Suprapubic skin (tissue), 4 donors: Measurements from ENCODE around the gene GNLY. TPM values are rescaled to one million over a fixed set of nuclear protein-coding genes. Genes with fewer than 3 reads are reported as not detected.

Experiments used
- DNase-seq, 2 donors: peaks; one replicate each; pipeline ENCODE4 v3.0.0-alpha.2; 2019; ENCODE audit warnings: low spot score in 2 of 2
- H3K27ac ChIP-seq: fragments of 200-600 bp; sonication (generic); one replicate; pipeline ENCODE4 v1.5.1; 2019
- H3K27me3 ChIP-seq: fragments of 200-600 bp; sonication (generic); one replicate; pipeline ENCODE4 v1.5.1; 2019
- H3K36me3 ChIP-seq: fragments of 200-600 bp; sonication (generic); one replicate; pipeline ENCODE4 v1.5.1; 2019
- H3K4me1 ChIP-seq: fragments of 200-600 bp; sonication (generic); one replicate; pipeline ENCODE4 v1.5.1; 2019
- H3K4me3 ChIP-seq: fragments of 200-600 bp; sonication (generic); one replicate; pipeline ENCODE4 v1.5.1; 2019; ENCODE audit warnings: mild to moderate bottlenecking
- H3K9me3 ChIP-seq: fragments of 200-600 bp; sonication (generic); one replicate; pipeline ENCODE4 v1.5.1; 2019
- EP300 ChIP-seq: sonication (generic); formaldehyde crosslinking; IDR thresholded peaks from one replicate; pipeline ENCODE4 v1.6.1; 2017; ENCODE audit warnings: antibody characterized with exemption
- POLR2A ChIP-seq, 2 donors: fragments of 450-650 bp; IDR thresholded peaks; one replicate each; pipeline ENCODE4 v1.6.1; 2017; ENCODE audit warnings: antibody characterized with exemption in 2 of 2, mild to moderate bottlenecking in 2 of 2, moderate library complexity in 2 of 2
- POLR2AphosphoS5 ChIP-seq, 3 donors: sonication (generic); formaldehyde crosslinking; IDR thresholded peaks; one replicate each; pipeline ENCODE4 v1.6.1; 2017; ENCODE audit warnings: antibody characterized with exemption in 3 of 3
- WGBS: methylation state at CpG from one replicate; pipeline ENCODE4 v1.1.5; 2018; 5-methylcytosine and 5-hydroxymethylcytosine counted together
- total RNA-seq, 4 donors: library from RNA; depleted of rRNA; stranded (reverse); fragments of >200 nt; gene quantifications; one replicate each; pipeline ENCODE4 v1.1.0, GENCODE V29; 2016
- TF ChIP-seq, protein P1 (sequence below), 2 donors: fragments of 200-600 bp in 1 of 2; fragments of 450-650 bp in 1 of 2; sonication (generic) in 1 of 2; IDR thresholded peaks; one replicate each; pipeline ENCODE4 v1.5.1; 2016 to 2019; ENCODE audit warnings: antibody characterized with exemption in 2 of 2, mild to moderate bottlenecking in 1 of 2, moderate library complexity in 1 of 2

The GNLY gene
- total RNA-seq, 4 donors from 2014 or later = 1.6 to 4.8 (median 1.9) TPM; not detected in 1

DNA sequence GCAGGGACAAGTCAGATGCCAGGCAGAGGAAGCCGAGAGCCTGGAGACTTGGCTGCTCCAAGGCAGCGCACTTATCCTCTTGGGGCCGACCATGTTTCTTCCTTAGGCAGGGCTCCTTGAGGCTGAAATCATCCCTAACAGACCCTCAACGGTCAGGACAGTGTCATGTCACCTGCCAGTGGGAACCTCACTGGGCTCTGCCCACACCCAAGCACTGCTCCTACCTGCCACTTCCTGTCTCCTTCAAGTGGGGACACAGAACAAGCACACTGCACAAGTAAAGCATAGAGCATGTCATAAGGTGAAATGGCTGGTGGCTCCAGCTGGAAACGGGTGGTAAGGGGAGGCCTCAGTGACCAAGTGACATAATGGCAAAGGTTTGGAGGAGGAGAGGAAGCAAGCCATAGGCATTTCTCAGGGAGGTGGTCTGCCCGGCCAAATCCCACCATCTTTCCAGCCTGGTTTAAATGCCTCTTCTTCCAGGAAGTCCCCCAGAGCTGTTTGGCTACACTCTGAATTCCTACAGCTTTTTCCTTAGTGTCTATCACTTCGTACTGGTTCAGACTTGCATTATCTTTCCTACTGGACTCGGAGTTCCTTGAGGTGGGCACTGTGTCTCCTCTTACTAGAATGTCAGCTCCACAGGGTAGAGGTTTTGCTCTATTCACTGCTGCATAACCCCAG, 52.3 kb downstream of the GNLY start:
- H3K4me3 ChIP-seq = no peak overlapping the region
- TF ChIP-seq, protein P1, sequence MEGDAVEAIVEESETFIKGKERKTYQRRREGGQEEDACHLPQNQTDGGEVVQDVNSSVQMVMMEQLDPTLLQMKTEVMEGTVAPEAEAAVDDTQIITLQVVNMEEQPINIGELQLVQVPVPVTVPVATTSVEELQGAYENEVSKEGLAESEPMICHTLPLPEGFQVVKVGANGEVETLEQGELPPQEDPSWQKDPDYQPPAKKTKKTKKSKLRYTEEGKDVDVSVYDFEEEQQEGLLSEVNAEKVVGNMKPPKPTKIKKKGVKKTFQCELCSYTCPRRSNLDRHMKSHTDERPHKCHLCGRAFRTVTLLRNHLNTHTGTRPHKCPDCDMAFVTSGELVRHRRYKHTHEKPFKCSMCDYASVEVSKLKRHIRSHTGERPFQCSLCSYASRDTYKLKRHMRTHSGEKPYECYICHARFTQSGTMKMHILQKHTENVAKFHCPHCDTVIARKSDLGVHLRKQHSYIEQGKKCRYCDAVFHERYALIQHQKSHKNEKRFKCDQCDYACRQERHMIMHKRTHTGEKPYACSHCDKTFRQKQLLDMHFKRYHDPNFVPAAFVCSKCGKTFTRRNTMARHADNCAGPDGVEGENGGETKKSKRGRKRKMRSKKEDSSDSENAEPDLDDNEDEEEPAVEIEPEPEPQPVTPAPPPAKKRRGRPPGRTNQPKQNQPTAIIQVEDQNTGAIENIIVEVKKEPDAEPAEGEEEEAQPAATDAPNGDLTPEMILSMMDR (IDR thresholded peaks at IDR 0.05) = no peak
- TF ChIP-seq POLR2A (IDR thresholded peaks at IDR 0.05) = no peak
- peaks cover 75% of the 10 kb centered on the region for H3K4me1 ChIP-seq
- peak overlapping the region; percentile 94 for H3K27ac ChIP-seq
- H3K27me3 ChIP-seq = peaks cover 2% of the 10 kb centered on the region
- DNase-seq = no peak
- 80% methylated on average over 8 of the region's 8 CpGs for WGBS
- H3K36me3 ChIP-seq = no peaks in the 10 kb centered on the region
- H3K9me3 ChIP-seq = no peaks in the 10 kb centered on the region

- Histone ChIP-seq H3K27me3 (peaks cover 5% of the 10 kb centered on the region), H3K27ac (no peak overlapping the region), H3K36me3 (no peaks in the 10 kb centered on the region), H3K4me3 (no peak overlapping the region), H3K9me3 (no peaks in the 10 kb centered on the region), H3K4me1 (peaks cover 73% of the 10 kb centered on the region)
- 85% methylated on average over 3 of the region's 3 CpGs for WGBS
- TF ChIP-seq EP300 (no peak), POLR2AphosphoS5 (IDR thresholded peaks at IDR 0.05) (no peak), POLR2A (IDR thresholded peaks at IDR 0.05) (no peak)
- TF ChIP-seq, protein P1 (IDR thresholded peaks at IDR 0.05) = no peak
- DNase-seq = no peak
These were observed 53.3 kb downstream of the GNLY start for GRCh38 chr2:85747441-85747840.

DNA sequence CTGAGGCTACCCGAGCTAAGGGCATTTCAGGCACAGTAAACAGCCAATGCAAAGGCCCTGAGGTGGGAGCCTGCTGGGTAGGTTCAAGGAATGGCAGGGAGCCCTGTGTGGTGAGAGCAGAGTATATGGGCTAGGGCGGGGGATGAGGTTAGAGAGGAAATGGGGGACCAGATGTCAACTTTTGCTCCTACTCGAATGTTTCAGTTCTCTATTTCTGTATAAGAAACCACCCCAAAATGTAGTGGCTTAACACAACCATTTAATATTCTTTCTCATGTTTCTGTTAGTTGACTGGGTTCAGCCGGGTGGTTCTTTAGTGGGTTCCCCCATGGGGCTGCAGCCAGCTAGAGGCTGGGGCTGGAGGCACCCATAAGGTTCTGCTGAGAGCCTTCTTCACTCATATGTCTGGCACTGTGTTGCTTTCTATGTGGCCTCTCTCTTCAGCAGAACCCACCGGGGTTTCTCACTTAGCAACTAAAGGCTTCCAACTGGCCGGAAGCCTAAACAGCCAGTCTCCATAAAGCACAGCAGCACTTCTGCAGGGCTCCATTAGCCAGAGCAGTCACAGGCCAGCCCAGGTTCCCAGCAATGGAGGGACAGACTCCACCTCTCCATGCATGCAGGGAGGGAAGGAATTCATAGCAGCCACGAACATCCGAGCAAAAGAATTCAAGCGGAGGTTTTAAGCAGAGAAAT, 54.0 kb downstream of the GNLY start:
- WGBS = 85% methylated on average over 9 of the region's 9 CpGs
- Histone ChIP-seq H3K9me3 (no peaks in the 10 kb centered on the region), H3K4me1 (peaks cover 71% of the 10 kb centered on the region), H3K36me3 (no peaks in the 10 kb centered on the region), H3K4me3 (no peak overlapping the region), H3K27me3 (peaks cover 11% of the 10 kb centered on the region), H3K27ac (no peak overlapping the region)
- TF ChIP-seq EP300 (no peak), POLR2AphosphoS5 (IDR thresholded peaks at IDR 0.05) (no peak), POLR2A (IDR thresholded peaks at IDR 0.05) (no peak)
- TF ChIP-seq, protein P1 (IDR thresholded peaks at IDR 0.05) = no peak
- no peak for DNase-seq

Other genes with a start within 250 kb of the GNLY start
- gene MAT2A, start 155.2 kb upstream of the GNLY start, total RNA-seq = 100 to 1,000 TPM; 153 to 234 (median 167) TPM
- 10 to 100 TPM; 23.2 to 38.9 (median 27.7) TPM for gene GGCX, start 132.9 kb upstream of the GNLY start, total RNA-seq
- 100 to 1,000 TPM in 1 of 4 donors, 10 to 100 TPM in 3; 85.5 to 123 (median 96.0) TPM for gene VAMP8, start 116.8 kb upstream of the GNLY start, total RNA-seq
- gene VAMP5, start 109.9 kb upstream of the GNLY start, total RNA-seq = 10 to 100 TPM in 2 of 4 donors, 1 to 10 TPM in 2; 7.9 to 24.1 (median 14.0) TPM
- gene RNF181, start 98.6 kb upstream of the GNLY start, total RNA-seq = 100 to 1,000 TPM in 3 of 4 donors, 10 to 100 TPM in 1; 89.9 to 127 (median 110) TPM
- gene TMEM150A, start 91.7 kb upstream of the GNLY start, total RNA-seq = 10 to 100 TPM; 13.1 to 15.0 (median 14.1) TPM
- 10 to 100 TPM; 15.8 to 28.1 (median 18.3) TPM for gene C2orf68, start 82.3 kb upstream of the GNLY start, total RNA-seq
- gene USP39, start 78.2 kb upstream of the GNLY start, total RNA-seq = 10 to 100 TPM; 38.2 to 44.0 (median 40.4) TPM
- gene SFTPB, start 26.2 kb upstream of the GNLY start, total RNA-seq = not detected
- 10 to 100 TPM in 3 of 4 donors, 1 to 10 TPM in 1; 9.7 to 30.3 (median 27.3) TPM for gene ATOH8, start 59.6 kb downstream of the GNLY start, total RNA-seq
- gene ST3GAL5, start 194.6 kb downstream of the GNLY start, total RNA-seq = 10 to 100 TPM in 3 of 4 donors, 1 to 10 TPM in 1; 9.5 to 17.8 (median 14.8) TPM